Femur (tissue), 1 donor: ENCODE measurements around the gene C16orf46.
"Not testable (repeated sequence)": the region's sequence is repeated elsewhere in the genome, so short reads cannot be mapped to it uniquely, and the experiment has no call there.

ENCODE experiments used
- DNase-seq: peaks from one replicate; pipeline ENCODE4 v3.0.0-alpha.2; 2017

C16orf46 gene

GRCh38 chr16:81077076-81077940, at the start of gene C16orf46:
Gene C16orf46, minus strand, starts transcription at chr16:81077238. Its CDS starts 13,283 bp downstream, at chr16:81063955.
- peak; percentile 99 for DNase-seq

- DNase-seq = no peak
Measured at GRCh38 chr16:81123092-81123852, 46.2 kb upstream of the C16orf46 start.

GRCh38 chr16:81121474-81121990, 44.5 kb upstream of the C16orf46 start:
- no peak for DNase-seq

GRCh38 chr16:81117436-81117835, 40.4 kb upstream of the C16orf46 start:
- DNase-seq = no peak

GRCh38 chr16:81116285-81116684, 39.2 kb upstream of the C16orf46 start:
- no peak for DNase-seq

GRCh38 chr16:81112453-81112852, 35.4 kb upstream of the C16orf46 start:
- no peak for DNase-seq

GRCh38 chr16:81109274-81109673, 32.2 kb upstream of the C16orf46 start:
- DNase-seq = not testable (repeated sequence)

- DNase-seq = no peak
Measured at GRCh38 chr16:81107511-81107910, 30.5 kb upstream of the C16orf46 start.

- no peak for DNase-seq
Measured at GRCh38 chr16:81106826-81107503, 29.9 kb upstream of the C16orf46 start.

- DNase-seq = no peak
Measured at GRCh38 chr16:81105946-81106345, 28.9 kb upstream of the C16orf46 start.

- no peak for DNase-seq
Measured at GRCh38 chr16:81101702-81102101, 24.7 kb upstream of the C16orf46 start.

- no peak for DNase-seq
Measured at GRCh38 chr16:81099958-81100357, 22.9 kb upstream of the C16orf46 start.

- DNase-seq = no peak
Measured at GRCh38 chr16:81097230-81097629, 20.2 kb upstream of the C16orf46 start.

- no peak for DNase-seq
Measured at GRCh38 chr16:81096715-81097208, 19.7 kb upstream of the C16orf46 start.

GRCh38 chr16:81095953-81096714, 19.1 kb upstream of the C16orf46 start, which contains the start of gene GCSH:
Gene GCSH, minus strand, starts transcription at chr16:81096395. Its CDS starts 117 bp downstream, at chr16:81096278.
- DNase-seq = peak; percentile 100

GRCh38 chr16:81095653-81095952, 18.6 kb upstream of the C16orf46 start:
- no peak for DNase-seq

- DNase-seq = no peak
Measured at GRCh38 chr16:81094771-81095251, 17.8 kb upstream of the C16orf46 start.

GRCh38 chr16:81088836-81089235, 11.8 kb upstream of the C16orf46 start:
- DNase-seq = no peak

GRCh38 chr16:81081014-81081413, 4.0 kb upstream of the C16orf46 start:
- no peak for DNase-seq

- no peak for DNase-seq
Measured at GRCh38 chr16:81080233-81080632, 3.2 kb upstream of the C16orf46 start.

GRCh38 chr16:81076566-81077075, 417 bp downstream of the C16orf46 start:
- peak; percentile 91 for DNase-seq
